Amygdala (tissue), 56 donors: Measurements from ENCODE around the gene SPHK1.
"Not testable (repeated sequence)": the region's sequence is repeated elsewhere in the genome, so short reads cannot be mapped to it uniquely, and the experiment has no call there.

Experiments used
- DNase-seq, 56 donors: peaks; one replicate each; lab custom pipeline; 2025; lab: John Stamatoyannopoulos, UW

SPHK1 gene

GRCh38 chr17:76384222-76384986 is at the start of gene SPHK1:
SPHK1 (plus strand) TSS chr17:76384609; CDS start chr17:76385645, 1,036 bp downstream.
- peak in 8 of 56 donors; percentile 16 to 44 (median 31) for DNase-seq

- DNase-seq, result no peak
Measured at GRCh38 chr17:76335716-76336381, 48.6 kb upstream of the SPHK1 start.

- no peak for DNase-seq
Measured at GRCh38 chr17:76336756-76337412, 47.5 kb upstream of the SPHK1 start.

- DNase-seq, result no peak
Measured at GRCh38 chr17:76337413-76337777, 47.0 kb upstream of the SPHK1 start.

GRCh38 chr17:76341301-76341700 is 43.1 kb upstream of the SPHK1 start:
- no peak for DNase-seq

GRCh38 chr17:76343106-76343505 is 41.3 kb upstream of the SPHK1 start:
- DNase-seq, result no peak

GRCh38 chr17:76345377-76345974 is 38.9 kb upstream of the SPHK1 start:
- DNase-seq, result no peak

- DNase-seq, result not testable (repeated sequence)
Measured at GRCh38 chr17:76346936-76347335, 37.5 kb upstream of the SPHK1 start.

- DNase-seq, result no peak
Measured at GRCh38 chr17:76350463-76350862, 33.9 kb upstream of the SPHK1 start.

- no peak for DNase-seq
Measured at GRCh38 chr17:76351526-76352071, 32.8 kb upstream of the SPHK1 start.

GRCh38 chr17:76353004-76353598 is 31.3 kb upstream of the SPHK1 start:
- DNase-seq, result peak in 10 of 56 donors; percentile 11 to 53 (median 38)

- DNase-seq, result peak; percentile 61 to 98 (median 88)
Measured at GRCh38 chr17:76353599-76354316, 30.7 kb upstream of the SPHK1 start, which contains the start of gene PRPSAP1. PRPSAP1 (minus strand) TSS chr17:76353916; CDS start chr17:76353703, 213 bp downstream.

GRCh38 chr17:76354317-76354729 is 30.1 kb upstream of the SPHK1 start:
- peak in 4 of 56 donors; percentile 49 to 55 (median 50) for DNase-seq

- DNase-seq, result peak in 1 of 56 donors; percentile 26
Measured at GRCh38 chr17:76354747-76355310, 29.6 kb upstream of the SPHK1 start.

GRCh38 chr17:76356803-76357456 is 27.5 kb upstream of the SPHK1 start:
- no peak for DNase-seq

- no peak for DNase-seq
Measured at GRCh38 chr17:76357597-76358158, 26.7 kb upstream of the SPHK1 start.

- no peak for DNase-seq
Measured at GRCh38 chr17:76359375-76359774, 25.0 kb upstream of the SPHK1 start.

- not testable (repeated sequence) for DNase-seq
Measured at GRCh38 chr17:76359776-76360175, 24.6 kb upstream of the SPHK1 start.
